Measurements from ENCODE around the gene SYT11.
"Not testable (repeated sequence)": the region's sequence is repeated elsewhere in the genome, so short reads cannot be mapped to it uniquely, and the experiment has no call there.

Gene SYT11

GRCh38 chr1:155860970-155861510, 1.7 kb downstream of the SYT11 start:
- no peak for DNase-seq

GRCh38 chr1:155861896-155862295, 2.5 kb downstream of the SYT11 start:
- no peak for DNase-seq

GRCh38 chr1:155864393-155864792, 5.0 kb downstream of the SYT11 start:
- no peak for DNase-seq

GRCh38 chr1:155867766-155868165, 8.4 kb downstream of the SYT11 start:
- DNase-seq, result no peak

GRCh38 chr1:155871390-155871789, 12.0 kb downstream of the SYT11 start:
- no peak for DNase-seq

GRCh38 chr1:155872527-155872926, 13.2 kb downstream of the SYT11 start:
- no peak for DNase-seq

GRCh38 chr1:155873860-155874259, 14.5 kb downstream of the SYT11 start:
- DNase-seq, result no peak

- DNase-seq, result no peak
Observed at GRCh38 chr1:155877945-155878344, 18.6 kb downstream of the SYT11 start.

GRCh38 chr1:155880251-155880650, 20.9 kb downstream of the SYT11 start:
- DNase-seq, result no peak

- no peak for DNase-seq
Observed at GRCh38 chr1:155880950-155881349, 21.6 kb downstream of the SYT11 start.

- no peak for DNase-seq
Observed at GRCh38 chr1:155882235-155882634, 22.9 kb downstream of the SYT11 start.

- DNase-seq, result no peak
Observed at GRCh38 chr1:155882766-155883165, 23.4 kb downstream of the SYT11 start.

GRCh38 chr1:155884031-155884960, 24.9 kb downstream of the SYT11 start:
- no peak for DNase-seq

GRCh38 chr1:155884982-155885381, 25.6 kb downstream of the SYT11 start:
- no peak for DNase-seq

- DNase-seq, result no peak
Observed at GRCh38 chr1:155888481-155888880, 29.1 kb downstream of the SYT11 start.

- no peak for DNase-seq
Observed at GRCh38 chr1:155889566-155889965, 30.2 kb downstream of the SYT11 start.

GRCh38 chr1:155890251-155890650, 30.9 kb downstream of the SYT11 start:
- DNase-seq, result no peak

- DNase-seq, result no peak
Observed at GRCh38 chr1:155892796-155893195, 33.4 kb downstream of the SYT11 start.

- no peak for DNase-seq
Observed at GRCh38 chr1:155893389-155894142, 34.2 kb downstream of the SYT11 start.

- not testable (repeated sequence) for DNase-seq
Observed at GRCh38 chr1:155895617-155896016, 36.2 kb downstream of the SYT11 start.

GRCh38 chr1:155896476-155896875, 37.1 kb downstream of the SYT11 start:
- not testable (repeated sequence) for DNase-seq

GRCh38 chr1:155897746-155898145, 38.4 kb downstream of the SYT11 start:
- no peak for DNase-seq

GRCh38 chr1:155898888-155899287, 39.5 kb downstream of the SYT11 start:
- DNase-seq, result no peak

- DNase-seq, result no peak
Observed at GRCh38 chr1:155899683-155900082, 40.3 kb downstream of the SYT11 start.
